OCI-M2 (cell line): Measurements from ENCODE around the gene FBXW7.

Experiments
- DNase-seq: peaks from one replicate; lab custom pipeline; 2025; ENCODE audit not compliant: unreplicated experiment; lab: John Stamatoyannopoulos, UW

Gene FBXW7

DNA sequence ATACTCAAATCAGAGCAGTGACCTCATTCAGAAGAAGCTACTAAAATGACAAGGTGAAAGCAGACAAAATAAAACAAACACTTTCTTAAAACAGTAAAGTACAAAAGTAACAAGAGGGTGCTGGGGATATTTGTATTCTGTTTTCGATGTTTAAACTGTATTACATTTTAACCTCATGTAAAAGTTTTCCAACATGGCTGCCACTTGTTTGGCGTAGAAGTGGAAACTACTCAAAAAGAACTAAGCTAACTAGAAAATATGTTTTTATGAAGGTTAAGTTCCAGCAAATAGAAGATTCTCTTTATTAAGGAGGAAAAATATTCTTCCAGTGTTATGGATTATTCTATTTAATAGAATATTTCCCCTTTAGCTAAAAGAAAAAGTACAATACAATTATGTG lies 155.0 kb downstream of the FBXW7 start:
- no peak for DNase-seq

DNA sequence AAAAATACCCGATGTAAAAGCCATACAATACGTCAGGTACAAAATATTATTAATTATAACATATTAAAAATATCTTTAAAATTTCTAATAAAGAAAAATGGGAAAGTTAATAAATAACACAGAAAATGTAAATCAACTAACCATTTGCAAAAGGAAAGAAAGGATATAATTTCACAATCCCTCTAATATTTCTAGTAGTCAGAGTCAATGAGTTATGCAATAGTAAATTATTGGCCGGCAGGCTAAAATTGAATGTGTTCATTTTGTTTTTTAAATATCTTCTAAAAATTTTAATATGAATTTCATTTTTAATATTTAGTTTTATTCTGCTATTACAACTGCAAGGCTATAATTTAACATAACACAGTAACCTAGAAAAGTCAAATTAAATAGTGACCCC lies 155.7 kb downstream of the FBXW7 start:
- no peak for DNase-seq

DNA sequence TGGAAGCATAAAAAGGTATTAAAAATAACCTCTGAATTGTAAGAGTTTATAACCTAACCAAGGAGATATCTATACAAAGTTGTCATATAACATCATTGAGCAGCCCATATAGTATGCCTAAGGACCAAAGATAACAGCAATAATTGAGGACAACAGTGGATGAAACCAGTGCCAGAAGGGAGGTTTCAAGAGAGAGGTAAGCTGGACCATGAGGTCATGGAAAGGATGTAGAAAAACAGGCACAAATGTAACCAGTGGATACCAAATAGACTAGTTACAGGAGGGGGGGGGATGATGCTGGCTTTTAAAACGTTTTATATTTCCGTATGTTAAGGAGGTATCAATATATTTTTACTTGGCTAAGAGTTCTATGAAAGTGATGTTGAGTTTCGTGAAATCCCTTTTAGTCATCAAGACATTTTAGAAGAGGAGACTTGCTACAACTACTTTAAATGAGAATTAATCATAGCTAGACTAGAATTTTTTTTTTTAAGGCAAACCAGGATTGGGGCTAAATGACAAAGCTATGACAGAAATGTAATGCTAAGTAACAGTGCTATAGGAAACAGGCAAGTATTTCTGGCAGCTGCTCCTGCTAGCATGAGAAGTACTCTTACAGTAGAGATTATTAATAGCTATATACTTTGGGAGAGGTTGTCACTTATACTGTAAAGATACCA lies 161.1 kb downstream of the FBXW7 start:
- DNase-seq, result no peak

DNA sequence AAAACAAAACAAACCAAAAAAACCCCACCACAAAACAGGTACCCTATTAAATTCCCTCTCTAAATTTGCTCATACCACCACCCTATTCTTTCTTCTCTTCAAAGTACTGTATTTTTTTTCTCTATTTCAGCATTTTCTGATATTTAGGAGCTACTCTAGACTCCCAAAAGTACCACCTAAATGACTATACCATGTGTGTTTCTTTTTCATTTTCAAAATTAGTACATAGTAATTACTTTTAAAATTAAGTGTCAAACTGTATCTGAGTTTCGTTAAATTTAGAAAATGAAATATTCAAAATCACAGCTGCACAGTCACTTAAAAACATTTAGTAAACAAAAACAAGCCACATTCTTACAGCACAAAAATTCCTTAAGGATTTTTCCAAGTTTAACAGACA lies 161.7 kb downstream of the FBXW7 start:
- DNase-seq, result no peak

DNA sequence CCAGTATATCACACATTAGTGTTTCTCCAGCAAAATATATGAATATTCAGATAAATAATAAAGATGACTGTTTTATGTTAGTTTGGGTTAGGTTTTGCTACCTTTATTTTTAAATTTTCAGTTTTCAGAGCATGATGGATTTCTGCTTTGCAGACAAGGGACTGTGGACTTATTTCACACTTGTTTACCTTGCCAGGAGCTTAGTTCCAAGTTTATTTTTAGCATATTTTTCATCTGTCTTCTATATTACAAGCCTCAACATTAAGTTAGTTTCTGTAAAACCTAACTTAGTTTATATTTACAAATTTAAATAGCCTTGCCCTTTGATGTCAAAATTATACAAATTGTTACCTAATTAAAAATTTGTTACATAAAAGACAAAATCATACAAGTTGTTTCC lies 163.4 kb downstream of the FBXW7 start:
- DNase-seq, result no peak

DNA sequence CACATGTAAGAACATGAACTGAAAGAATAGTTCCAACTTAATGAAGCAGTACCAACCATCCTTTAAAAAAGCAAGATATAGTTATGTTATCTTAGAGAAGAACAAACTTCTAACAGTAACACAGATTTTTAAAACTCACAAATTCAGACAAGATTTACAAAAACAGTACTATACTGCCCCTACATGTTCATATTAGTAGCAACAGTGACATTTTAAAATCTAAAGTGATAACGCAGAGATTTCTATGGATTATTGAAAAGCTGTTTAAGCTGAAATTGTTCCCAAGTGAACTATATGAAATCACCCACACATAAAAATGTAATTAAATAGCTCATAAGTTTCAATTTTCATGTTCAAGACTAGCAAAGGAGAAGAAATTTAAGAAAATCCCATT lies 166.0 kb downstream of the FBXW7 start:
- no peak for DNase-seq

DNA sequence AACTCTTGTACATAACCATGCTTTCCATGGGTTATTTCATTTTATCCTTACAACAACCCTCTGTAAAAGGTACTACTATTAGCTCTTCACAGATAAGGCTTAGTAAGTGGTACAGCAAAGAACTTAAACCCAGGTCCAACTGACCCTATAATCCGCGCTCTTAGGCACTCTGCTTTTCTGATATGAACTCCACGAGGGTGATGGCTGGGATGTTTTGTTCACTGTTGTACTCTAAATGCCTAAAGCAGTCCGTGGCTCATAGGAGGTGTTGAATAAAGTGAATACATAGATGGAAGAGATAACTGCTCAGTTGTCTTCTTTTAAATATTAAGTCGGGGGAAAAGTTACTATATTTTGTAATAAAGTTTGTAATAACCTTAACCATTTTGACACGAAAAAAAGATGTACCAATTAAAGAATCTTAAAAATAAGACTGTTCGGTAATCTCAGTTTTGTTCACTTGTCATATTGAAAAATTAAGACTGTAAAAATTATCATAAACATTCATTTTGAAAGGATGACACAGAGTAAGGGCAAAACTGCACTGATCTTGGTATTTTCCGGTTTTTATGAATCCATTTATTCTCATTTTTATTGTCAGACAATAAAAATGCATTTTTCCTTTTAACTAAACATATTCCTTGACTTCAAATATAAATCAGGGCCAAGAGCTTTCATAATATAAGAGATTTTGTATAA lies 166.5 kb downstream of the FBXW7 start:
- no peak for DNase-seq

DNA sequence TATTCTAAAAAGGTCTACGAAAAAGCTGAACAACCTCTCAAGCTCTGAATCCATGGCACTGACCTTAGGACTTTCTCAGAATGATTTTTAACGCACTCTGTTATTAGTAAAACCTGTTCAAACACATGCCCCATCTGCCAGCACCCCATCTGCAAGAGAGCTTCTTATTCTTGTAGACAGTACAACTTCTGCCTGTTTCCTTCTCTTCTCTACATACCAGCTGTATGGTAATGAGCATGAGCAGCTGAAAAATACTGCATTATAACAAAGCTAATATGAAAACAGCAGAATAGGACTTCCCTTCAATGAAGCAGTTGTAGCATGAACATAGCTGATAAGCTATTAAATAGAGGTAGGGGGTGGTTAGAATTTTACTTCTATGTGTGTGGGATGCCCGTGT lies 167.9 kb downstream of the FBXW7 start:
- DNase-seq, result no peak

DNA sequence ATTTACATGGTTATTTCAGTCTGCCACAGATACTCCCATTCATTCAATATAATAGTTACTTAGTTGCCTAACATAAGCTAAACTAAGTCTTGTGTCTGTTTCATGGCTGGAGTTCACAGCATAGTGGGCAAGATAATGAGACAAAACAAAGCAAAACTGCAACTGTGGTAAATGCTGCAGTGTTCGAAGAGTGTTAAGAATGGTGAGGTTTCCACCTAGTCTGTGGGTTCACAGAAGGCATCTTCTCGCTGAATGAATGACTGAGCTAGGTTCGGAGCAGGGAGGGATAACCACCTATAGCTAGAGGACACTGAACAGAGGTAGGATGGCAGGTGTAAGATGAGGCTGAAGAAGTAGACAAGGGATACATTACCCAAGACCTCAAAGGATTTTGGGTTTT lies 171.0 kb downstream of the FBXW7 start:
- DNase-seq, result no peak

DNA sequence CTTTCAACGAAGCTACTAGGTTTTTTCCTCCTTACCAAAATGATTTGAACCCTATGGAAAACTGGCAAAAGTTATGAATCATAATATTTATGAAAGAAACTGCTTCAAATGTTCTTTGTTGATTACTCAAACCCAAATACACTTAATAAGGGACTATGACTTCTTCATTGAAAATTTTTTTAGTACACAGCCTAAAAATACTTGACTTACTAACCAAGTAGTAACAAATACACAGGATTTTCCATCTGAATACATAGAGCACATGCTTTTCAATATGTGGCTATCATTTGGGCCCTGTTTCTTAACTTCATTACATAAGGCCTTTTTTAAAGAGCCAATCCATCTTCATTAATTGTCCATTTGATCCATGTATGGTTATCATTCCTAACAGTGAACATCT lies 171.5 kb downstream of the FBXW7 start:
- DNase-seq, result no peak

DNA sequence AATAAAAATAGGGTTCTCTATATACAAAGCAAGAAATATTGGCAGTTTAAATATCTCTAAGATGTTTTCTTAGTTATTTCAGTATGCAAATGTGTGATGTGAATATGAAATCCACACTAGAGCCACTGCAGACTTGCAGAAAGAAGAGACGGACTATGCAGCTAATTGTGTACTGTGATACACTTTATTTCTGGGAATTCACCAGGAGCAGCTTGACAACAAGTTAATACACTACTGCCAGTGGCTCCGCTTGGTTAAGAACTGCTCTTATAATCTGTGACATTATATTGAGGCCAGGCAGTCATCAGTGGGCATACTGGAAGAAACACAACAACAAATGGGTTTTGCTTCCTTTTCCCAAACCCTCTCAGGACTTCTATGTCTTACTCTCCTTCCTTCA lies 172.0 kb downstream of the FBXW7 start:
- no peak for DNase-seq

DNA sequence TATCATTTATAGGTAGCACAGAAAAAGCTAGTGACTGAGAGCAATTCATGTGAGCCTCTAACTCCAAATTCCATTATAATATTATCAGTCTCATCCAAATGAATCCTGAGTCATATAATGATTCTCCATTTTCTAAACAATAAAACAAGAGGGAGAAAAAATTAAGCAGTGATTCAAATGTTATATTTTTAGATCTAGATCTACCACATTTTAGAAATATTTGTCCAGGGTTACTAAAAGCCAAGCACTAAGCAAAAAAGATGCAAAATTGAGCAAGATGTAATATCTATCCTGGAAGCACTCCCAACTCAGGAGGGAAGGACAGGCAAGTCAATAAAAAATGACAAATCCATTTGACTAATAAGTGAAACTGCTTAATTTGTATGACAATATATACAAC lies 172.8 kb downstream of the FBXW7 start:
- no peak for DNase-seq

DNA sequence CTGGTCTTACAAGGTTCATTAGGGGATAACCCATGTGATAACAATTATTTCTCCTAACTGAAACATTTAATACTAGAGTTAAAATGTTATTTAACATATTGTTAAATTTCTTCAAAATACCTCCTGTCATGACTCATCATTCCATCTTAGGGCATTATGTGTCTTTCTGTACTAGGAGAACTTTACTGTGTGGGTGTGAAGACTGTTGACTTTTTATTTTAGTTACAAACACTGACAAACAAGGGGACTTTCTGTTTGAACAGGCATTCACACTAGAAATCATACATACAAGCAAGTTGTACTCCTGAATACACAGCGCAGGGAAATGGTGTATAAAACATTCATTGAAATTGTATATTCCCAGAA lies 175.9 kb downstream of the FBXW7 start:
- DNase-seq, result no peak

DNA sequence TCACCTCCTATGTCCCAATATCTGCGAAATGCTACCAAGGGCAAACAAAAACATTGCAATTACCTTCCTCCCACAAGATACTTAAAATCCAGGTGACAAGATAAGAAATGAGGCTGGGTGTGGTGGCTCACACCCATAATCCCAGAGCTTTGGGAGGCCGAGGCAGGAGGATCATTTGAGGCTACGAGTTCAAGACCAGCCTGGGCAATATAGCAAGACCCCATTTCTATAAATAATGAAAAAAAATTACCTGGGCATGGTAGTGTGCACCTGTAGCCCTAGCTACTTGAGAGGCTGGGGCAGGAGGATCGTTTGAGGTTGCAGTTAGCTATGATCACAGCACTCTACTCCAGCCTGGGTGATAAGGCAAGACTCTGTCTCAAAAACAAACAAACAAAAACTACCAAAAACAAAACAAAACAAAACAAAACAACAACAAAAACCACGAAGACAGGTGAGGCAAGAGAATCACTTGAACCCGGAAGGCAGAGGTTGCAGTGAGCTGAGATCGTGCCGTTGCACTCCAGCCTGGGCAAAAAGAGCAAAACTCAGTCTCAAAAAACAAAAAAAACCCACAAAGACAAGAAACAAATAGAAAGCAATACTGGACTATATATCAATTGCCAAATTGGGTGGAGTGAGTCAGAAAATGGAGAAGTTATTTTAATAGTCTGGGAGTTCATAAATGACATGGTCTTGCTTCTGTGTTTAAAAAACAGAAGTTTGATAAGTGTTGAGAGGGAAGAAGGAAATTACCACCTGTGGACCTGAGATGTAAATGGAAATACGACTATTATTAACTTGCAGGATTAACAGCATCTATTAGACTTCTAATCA lies 176.5 kb downstream of the FBXW7 start:
- DNase-seq, result no peak

DNA sequence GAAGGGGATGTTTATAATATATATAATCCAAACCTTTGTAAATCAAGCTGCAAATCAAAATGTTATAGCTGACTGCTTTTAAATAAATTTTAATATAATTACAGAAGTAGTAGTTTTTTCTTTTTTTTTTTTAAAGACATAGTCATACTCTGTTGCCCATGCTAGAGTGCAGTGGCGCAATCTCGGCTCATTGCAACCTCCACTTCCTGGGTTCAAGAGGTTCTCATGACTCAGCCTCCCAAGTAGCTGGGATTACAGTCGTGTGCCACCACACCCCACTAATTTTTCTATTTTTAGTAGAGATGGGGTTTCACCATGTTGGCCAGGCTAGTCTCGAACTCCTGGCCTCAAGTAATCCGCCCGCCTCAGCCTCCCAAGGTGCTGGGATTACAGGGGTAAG lies 178.7 kb downstream of the FBXW7 start:
- no peak for DNase-seq

DNA sequence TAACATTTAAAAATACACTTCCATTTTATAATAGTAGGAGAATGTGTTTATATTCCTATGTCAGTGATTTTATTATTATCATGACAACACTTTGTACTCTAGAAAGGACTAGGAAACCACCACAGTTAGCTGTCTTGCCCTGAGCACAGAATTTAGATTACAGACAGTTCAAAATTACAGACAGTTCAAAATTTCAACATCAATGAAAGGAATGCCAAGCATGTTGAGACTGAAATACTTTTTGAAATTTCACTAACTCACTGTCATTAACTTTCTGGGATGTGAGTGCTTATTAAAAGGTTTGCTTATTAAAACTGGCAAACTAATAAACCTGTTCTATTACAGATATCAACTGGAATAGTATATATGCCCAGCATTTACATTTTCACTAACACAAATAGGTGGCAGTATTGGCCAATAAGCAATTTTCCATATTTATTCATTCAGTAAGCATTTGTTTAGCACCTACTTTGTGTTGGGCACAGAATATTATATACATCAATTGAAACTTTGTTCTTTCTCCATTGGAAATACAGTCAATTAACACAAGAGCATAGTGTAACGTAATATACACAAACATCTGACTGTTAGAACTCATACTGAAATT lies 179.4 kb downstream of the FBXW7 start:
- no peak for DNase-seq

DNA sequence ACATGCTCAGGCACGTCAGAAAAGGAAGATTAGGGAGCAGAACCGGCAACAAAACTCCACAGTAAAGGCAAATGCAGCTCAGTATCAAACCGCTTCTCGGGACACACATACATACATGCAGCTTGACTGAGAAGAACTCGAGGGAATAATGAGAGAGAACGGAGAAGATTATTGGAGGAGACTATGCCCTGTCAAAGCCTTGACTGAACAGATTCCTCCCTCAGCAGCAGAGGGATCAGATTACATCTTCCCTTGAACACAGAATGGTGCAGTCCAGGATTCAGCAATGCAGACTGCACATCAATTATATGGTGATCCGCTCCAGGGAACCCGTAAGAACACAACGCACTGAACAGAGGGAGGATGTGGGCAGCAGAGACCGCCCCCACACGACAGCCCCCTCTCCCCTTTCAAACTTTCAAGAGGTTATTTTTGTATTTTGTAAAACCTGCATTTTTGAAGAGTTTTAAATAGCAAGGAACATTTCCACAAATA lies 183.2 kb downstream of the FBXW7 start:
- DNase-seq, result no peak

DNA sequence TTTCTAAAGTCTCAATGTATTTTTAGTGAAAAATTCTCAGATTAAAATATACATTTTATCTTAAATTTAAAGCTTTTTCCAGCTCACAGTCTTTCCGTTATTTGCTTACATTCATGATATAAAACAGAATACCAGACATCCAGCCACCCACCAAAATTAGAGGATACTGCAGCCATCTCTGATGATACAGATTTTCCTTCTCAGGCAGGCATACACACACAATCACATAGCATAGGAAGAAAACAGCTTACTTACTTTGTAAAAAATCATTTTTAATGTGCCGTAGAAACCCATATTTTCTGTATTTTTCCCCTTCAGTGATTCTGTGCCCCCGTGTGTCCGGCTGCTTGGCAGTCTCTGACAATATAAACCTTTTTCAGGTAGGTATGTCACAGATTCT lies 183.7 kb downstream of the FBXW7 start:
- DNase-seq, result no peak

DNA sequence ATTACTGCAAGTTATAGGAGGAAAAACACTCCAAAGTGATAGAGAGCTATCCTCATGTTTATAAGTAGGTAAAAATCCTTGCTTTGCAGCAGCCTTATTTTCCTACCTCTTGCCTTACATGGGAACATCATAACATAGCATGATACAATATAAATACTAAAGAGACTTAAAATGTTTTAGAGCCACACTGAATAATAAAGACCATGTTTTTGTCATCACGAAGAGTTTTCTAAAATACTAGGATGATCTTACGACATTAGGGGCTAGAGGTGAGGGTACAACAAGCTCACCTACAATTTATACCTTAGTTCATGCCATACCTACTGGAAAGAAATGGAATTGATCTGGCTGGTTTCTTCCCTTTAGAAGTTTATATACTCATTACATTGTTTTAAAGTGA lies 184.8 kb downstream of the FBXW7 start:
- DNase-seq, result no peak

DNA sequence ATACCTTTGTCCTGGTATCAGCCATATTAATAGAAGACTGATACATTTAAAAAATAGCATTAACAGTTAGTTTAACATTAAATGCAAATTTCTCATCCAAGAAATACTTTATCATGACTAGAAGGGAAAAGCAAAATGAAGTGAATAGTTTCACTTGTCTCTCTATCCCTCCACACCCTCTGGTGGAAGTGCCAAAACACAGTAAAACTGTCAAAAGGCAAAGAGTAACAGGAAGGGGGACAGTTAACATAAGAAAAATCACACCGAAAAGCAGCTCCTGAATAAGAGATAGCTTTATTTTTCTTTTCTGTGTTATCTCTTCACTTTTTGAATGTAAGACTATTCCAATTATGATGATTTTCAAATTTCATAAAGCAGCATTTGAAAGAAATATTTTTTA lies 187.2 kb downstream of the FBXW7 start:
- no peak for DNase-seq

DNA sequence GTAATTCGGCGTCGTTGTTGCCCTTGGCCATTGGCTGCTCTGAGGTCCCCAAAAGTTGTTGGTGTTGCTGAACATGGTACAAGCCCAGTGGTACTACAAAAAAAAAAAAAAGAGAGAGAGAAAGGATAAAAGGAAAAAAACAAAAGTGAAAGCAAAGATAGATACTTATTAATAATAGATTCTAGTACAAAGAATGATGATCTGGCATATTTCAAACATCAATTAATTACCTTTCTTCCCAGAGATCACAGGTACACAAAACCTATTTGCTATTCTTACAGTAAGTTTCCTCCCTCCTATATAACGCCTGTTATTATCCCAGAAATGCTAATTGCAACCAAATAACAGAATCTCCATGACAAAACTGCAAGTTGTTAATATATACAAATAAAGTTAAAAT lies 188.9 kb downstream of the FBXW7 start:
- DNase-seq, result no peak

DNA sequence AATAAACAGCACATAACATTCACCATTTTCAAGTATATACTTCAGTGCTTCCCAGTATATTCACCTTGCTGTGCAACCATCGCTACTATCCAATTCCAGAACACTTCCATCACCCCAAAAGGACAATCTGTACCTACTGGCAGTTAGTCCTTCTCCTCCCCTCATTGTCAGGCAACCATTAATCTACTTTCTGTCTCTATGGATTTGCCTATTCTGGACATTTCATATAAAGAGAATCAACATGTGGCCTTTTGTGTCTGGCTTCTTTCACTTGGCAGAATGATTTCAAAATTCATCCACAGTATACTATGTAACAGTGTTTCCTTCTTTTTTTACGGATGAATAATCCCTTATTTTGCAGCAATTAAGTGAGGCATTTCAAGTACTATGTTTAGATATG lies 189.4 kb downstream of the FBXW7 start:
- DNase-seq, result no peak
